Endothelial cell (in vitro differentiated cells): Measurements from ENCODE around the gene CELA1. TPM values are rescaled to one million over a fixed set of nuclear protein-coding genes. Genes with fewer than 3 reads are reported as not detected.

Experiments used
- DNase-seq: peaks from one replicate; pipeline ENCODE4 v3.0.0; 2021; ENCODE audit warnings: low spot score
- H3K27ac Mint-ChIP-seq: one replicate; pipeline ENCODE4 v1.8.0; 2021; ENCODE audit warnings: mixed read lengths, inconsistent platforms; ENCODE audit not compliant: unreplicated experiment
- H3K27me3 Mint-ChIP-seq: one replicate; pipeline ENCODE4 v1.8.0; 2021; ENCODE audit warnings: mild to moderate bottlenecking, moderate library complexity, mixed read lengths, inconsistent platforms; ENCODE audit not compliant: unreplicated experiment
- H3K36me3 Mint-ChIP-seq: one replicate; pipeline ENCODE4 v1.8.0; 2021; ENCODE audit warnings: mild to moderate bottlenecking, low read depth, mixed read lengths, inconsistent platforms; ENCODE audit not compliant: unreplicated experiment
- H3K4me1 Mint-ChIP-seq: one replicate; pipeline ENCODE4 v1.8.0; 2021; ENCODE audit warnings: mild to moderate bottlenecking, mixed read lengths, inconsistent platforms; ENCODE audit not compliant: unreplicated experiment
- H3K4me3 Mint-ChIP-seq: one replicate; pipeline ENCODE4 v1.8.0; 2021; ENCODE audit warnings: mild to moderate bottlenecking, mixed read lengths, inconsistent platforms; ENCODE audit not compliant: unreplicated experiment
- H3K9me3 Mint-ChIP-seq: one replicate; pipeline ENCODE4 v1.8.0; 2021; ENCODE audit warnings: mixed read lengths, inconsistent platforms; ENCODE audit not compliant: unreplicated experiment
- CTCF ChIP-seq: fragments of 200-600 bp; sonication (generic); IDR thresholded peaks from one replicate; pipeline ENCODE4 v1.5.0; 2021; ENCODE audit warnings: antibody characterized with exemption; ENCODE audit not compliant: unreplicated experiment
- total RNA-seq: library from RNA; stranded (reverse); fragmentation: NEBNext Ultra II Directional; extraction: Animal tissue kit (Norgen Biotek cat#: 25700); gene quantifications from one replicate; pipeline ENCODE4 v1.2.1, GENCODE V29; 2021; ENCODE audit not compliant: unreplicated experiment

Gene CELA1
- total RNA-seq, 1 donor from 2014 or later = not detected

GRCh38 chr12:51381226-51382079, 35.0 kb upstream of the CELA1 start:
- TF ChIP-seq CTCF = no peak
- H3K27me3 Mint-ChIP-seq = peaks cover 5% of the 10 kb centered on the region
- no peak overlapping the region for H3K27ac Mint-ChIP-seq
- H3K4me1 Mint-ChIP-seq = peaks cover 40% of the 10 kb centered on the region
- no peak for DNase-seq
- peaks cover 16% of the 10 kb centered on the region for H3K36me3 Mint-ChIP-seq
- H3K4me3 Mint-ChIP-seq = no peak overlapping the region
- H3K9me3 Mint-ChIP-seq = no peaks in the 10 kb centered on the region

GRCh38 chr12:51379571-51379970, 33.1 kb upstream of the CELA1 start:
- peaks cover 5% of the 10 kb centered on the region for H3K27me3 Mint-ChIP-seq
- no peak overlapping the region for H3K27ac Mint-ChIP-seq
- H3K36me3 Mint-ChIP-seq = peaks cover 16% of the 10 kb centered on the region
- H3K4me3 Mint-ChIP-seq = no peak overlapping the region
- H3K9me3 Mint-ChIP-seq = no peaks in the 10 kb centered on the region
- no peak for TF ChIP-seq CTCF
- H3K4me1 Mint-ChIP-seq = peaks cover 37% of the 10 kb centered on the region
- no peak for DNase-seq

GRCh38 chr12:51378749-51379148, 32.3 kb upstream of the CELA1 start:
- H3K27ac Mint-ChIP-seq = no peak overlapping the region
- no peak overlapping the region for H3K4me3 Mint-ChIP-seq
- peaks cover 38% of the 10 kb centered on the region for H3K4me1 Mint-ChIP-seq
- no peaks in the 10 kb centered on the region for H3K9me3 Mint-ChIP-seq
- H3K36me3 Mint-ChIP-seq = peaks cover 16% of the 10 kb centered on the region
- no peak for DNase-seq
- peaks cover 5% of the 10 kb centered on the region for H3K27me3 Mint-ChIP-seq
- no peak for TF ChIP-seq CTCF

- peaks cover 2% of the 10 kb centered on the region for H3K27me3 Mint-ChIP-seq
- H3K27ac Mint-ChIP-seq = no peak overlapping the region
- H3K9me3 Mint-ChIP-seq = no peaks in the 10 kb centered on the region
Measured at GRCh38 chr12:51377099-51377984, 30.9 kb upstream of the CELA1 start.

More at GRCh38 chr12:51377099-51377984, 30.9 kb upstream of the CELA1 start:
- peak overlapping the region; percentile 40 for H3K4me3 Mint-ChIP-seq
- peaks cover 21% of the 10 kb centered on the region for H3K36me3 Mint-ChIP-seq
- TF ChIP-seq CTCF = no peak
- H3K4me1 Mint-ChIP-seq = peaks cover 33% of the 10 kb centered on the region
- no peak for DNase-seq
